GM19467 (cell line): ENCODE data around the gene DLL3.
"Not testable (repeated sequence)": the region's sequence is repeated elsewhere in the genome, so short reads cannot be mapped to it uniquely, and the experiment has no call there.

ENCODE experiments used
- ATAC-seq: cut with Tn5 transposase; IDR thresholded peaks from one replicate; pipeline ENCODE4 v1.9.1; 2021; ENCODE audit warnings: mild to moderate bottlenecking, moderate library complexity; ENCODE audit not compliant: unreplicated experiment

DLL3 gene

GRCh38 chr19:39498798-39499642 is at the start of gene DLL3:
Gene DLL3, plus strand, starts transcription at chr19:39498947. Its CDS starts 28 bp downstream, at chr19:39498975.
- ATAC-seq, result no peak

GRCh38 chr19:39449116-39449797 is 49.5 kb upstream of the DLL3 start:
- no peak for ATAC-seq

GRCh38 chr19:39451257-39451656 is 47.5 kb upstream of the DLL3 start:
- not testable (repeated sequence) for ATAC-seq

GRCh38 chr19:39463403-39463802 is 35.3 kb upstream of the DLL3 start:
- ATAC-seq, result no peak

- ATAC-seq, result no peak
These were observed 32.6 kb upstream of the DLL3 start for GRCh38 chr19:39465956-39466747.

GRCh38 chr19:39467941-39468340 is 30.8 kb upstream of the DLL3 start:
- no peak for ATAC-seq

- no peak for ATAC-seq
These were observed 29.7 kb upstream of the DLL3 start for GRCh38 chr19:39469036-39469435.

GRCh38 chr19:39469567-39469966 is 29.2 kb upstream of the DLL3 start:
- ATAC-seq, result no peak

GRCh38 chr19:39470724-39471339 is 27.9 kb upstream of the DLL3 start:
- no peak for ATAC-seq

- ATAC-seq, result no peak
These were observed 26.8 kb upstream of the DLL3 start for GRCh38 chr19:39471756-39472536.

GRCh38 chr19:39472746-39473442 is 25.9 kb upstream of the DLL3 start:
- no peak for ATAC-seq

- no peak for ATAC-seq
These were observed 25.2 kb upstream of the DLL3 start for GRCh38 chr19:39473443-39473960.

- no peak for ATAC-seq
These were observed 24.6 kb upstream of the DLL3 start for GRCh38 chr19:39474139-39474620.

GRCh38 chr19:39475748-39476147 is 23.0 kb upstream of the DLL3 start:
- ATAC-seq, result no peak

GRCh38 chr19:39479319-39479801 is 19.4 kb upstream of the DLL3 start:
- ATAC-seq, result not testable (repeated sequence)

- ATAC-seq, result no peak
These were observed 18.8 kb upstream of the DLL3 start for GRCh38 chr19:39479916-39480315.

GRCh38 chr19:39480337-39481228 is 18.2 kb upstream of the DLL3 start, which contains the start of gene TIMM50:
Gene TIMM50, plus strand, starts transcription at chr19:39480838. Its CDS starts 16 bp downstream, at chr19:39480854.
- ATAC-seq, result peak; percentile 87

- no peak for ATAC-seq
These were observed 17.6 kb upstream of the DLL3 start for GRCh38 chr19:39481229-39481545.
